Body of pancreas (tissue), 4 donors: Measurements from ENCODE around the gene KCNQ1OT1.

ENCODE experiments used
- POLR2A ChIP-seq, 3 donors: fragments of 450-650 bp; IDR thresholded peaks; one replicate each; pipeline ENCODE4 v1.6.1; 2016; ENCODE audit warnings: antibody characterized with exemption in 3 of 3, mild to moderate bottlenecking in 2 of 3
- TF ChIP-seq, protein P1 (sequence below), 7 experiments: fragments of 450-650 bp in 4 of 7; fragments of 200-600 bp in 3 of 7; sonication (generic) in 3 of 7; IDR thresholded peaks; one replicate each; pipeline ENCODE4 v1.5.1; 2016 to 2019; ENCODE audit warnings: antibody characterized with exemption in 7 of 7

DNA sequence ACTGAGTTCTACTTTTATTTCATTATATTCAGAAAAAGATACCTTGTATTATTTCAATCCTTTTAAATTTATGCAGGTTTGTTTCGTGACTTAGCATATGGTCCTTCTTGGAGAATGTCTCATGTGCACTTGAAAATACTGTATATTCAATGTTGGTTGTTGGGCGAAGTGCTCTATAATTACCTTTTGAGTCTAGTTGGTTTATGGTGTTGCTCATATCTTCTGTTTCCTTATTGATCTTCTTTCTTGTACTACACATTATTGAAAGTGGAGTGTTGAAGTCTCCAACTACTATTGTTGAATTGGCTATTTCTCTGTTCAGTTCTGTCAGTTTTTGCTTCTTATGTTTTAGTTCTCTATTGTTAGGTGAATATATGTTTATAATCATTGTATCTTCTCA, 90.4 kb downstream of the KCNQ1OT1 start:
- TF ChIP-seq, protein P1, sequence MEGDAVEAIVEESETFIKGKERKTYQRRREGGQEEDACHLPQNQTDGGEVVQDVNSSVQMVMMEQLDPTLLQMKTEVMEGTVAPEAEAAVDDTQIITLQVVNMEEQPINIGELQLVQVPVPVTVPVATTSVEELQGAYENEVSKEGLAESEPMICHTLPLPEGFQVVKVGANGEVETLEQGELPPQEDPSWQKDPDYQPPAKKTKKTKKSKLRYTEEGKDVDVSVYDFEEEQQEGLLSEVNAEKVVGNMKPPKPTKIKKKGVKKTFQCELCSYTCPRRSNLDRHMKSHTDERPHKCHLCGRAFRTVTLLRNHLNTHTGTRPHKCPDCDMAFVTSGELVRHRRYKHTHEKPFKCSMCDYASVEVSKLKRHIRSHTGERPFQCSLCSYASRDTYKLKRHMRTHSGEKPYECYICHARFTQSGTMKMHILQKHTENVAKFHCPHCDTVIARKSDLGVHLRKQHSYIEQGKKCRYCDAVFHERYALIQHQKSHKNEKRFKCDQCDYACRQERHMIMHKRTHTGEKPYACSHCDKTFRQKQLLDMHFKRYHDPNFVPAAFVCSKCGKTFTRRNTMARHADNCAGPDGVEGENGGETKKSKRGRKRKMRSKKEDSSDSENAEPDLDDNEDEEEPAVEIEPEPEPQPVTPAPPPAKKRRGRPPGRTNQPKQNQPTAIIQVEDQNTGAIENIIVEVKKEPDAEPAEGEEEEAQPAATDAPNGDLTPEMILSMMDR (IDR thresholded peaks at IDR 0.05), result no peak
- TF ChIP-seq POLR2A (IDR thresholded peaks at IDR 0.05), result no peak
